22Rv1 (cell line): ENCODE results near the gene ASXL1.

Experiments
- CTCF ChIP-seq: fragments of 450-650 bp; IDR thresholded peaks from 2 replicates; pipeline ENCODE4 v1.5.1; 2017; ENCODE audit warnings: mild to moderate bottlenecking
- ZFX ChIP-seq: fragments of 450-650 bp; IDR thresholded peaks from 2 replicates; pipeline ENCODE4 v1.6.1; 2017; ENCODE audit warnings: antibody characterized with exemption, borderline replicate concordance

- TF ChIP-seq CTCF (no peak), ZFX (no peak)
Measured at GRCh38 chr20:32368323-32368722, 10.2 kb downstream of the ASXL1 start.
